Liver (tissue), 3 donors: ENCODE measurements around the gene POLN.

Source experiments
- FOXA1 ChIP-seq: IDR thresholded peaks from 2 replicates; pipeline ENCODE4 v1.6.1; 2016; ENCODE audit warnings: antibody characterized with exemption
- GABPA ChIP-seq, 2 donors: IDR thresholded peaks in 1 of 2; conservative IDR thresholded peaks in 1 of 2; 2 replicates each; pipeline ENCODE4 v1.6.1; 2016; ENCODE audit warnings: antibody characterized with exemption in 2 of 2, mild to moderate bottlenecking in 1 of 2, moderate library complexity in 1 of 2
- HNF4A ChIP-seq, 2 donors: conservative IDR thresholded peaks; 2 replicates each; pipeline ENCODE4 v1.6.1; 2016; ENCODE audit warnings: antibody characterized with exemption in 2 of 2, mild to moderate bottlenecking in 2 of 2
- HNF4G ChIP-seq: IDR thresholded peaks from 2 replicates; pipeline ENCODE4 v1.6.1; 2016; ENCODE audit warnings: antibody characterized with exemption
- JUND ChIP-seq, 2 donors: IDR thresholded peaks; 2 replicates each; pipeline ENCODE4 v1.6.1; 2016; ENCODE audit warnings: antibody characterized with exemption in 2 of 2
- NR2F2 ChIP-seq: IDR thresholded peaks from 2 replicates; pipeline ENCODE4 v1.6.1; 2016; ENCODE audit warnings: antibody characterized with exemption
- RAD21 ChIP-seq, 2 donors: IDR thresholded peaks; 2 replicates each; pipeline ENCODE4 v1.6.1; 2016; ENCODE audit warnings: antibody characterized with exemption in 2 of 2, mild to moderate bottlenecking in 2 of 2
- REST ChIP-seq: IDR thresholded peaks from 2 replicates; pipeline ENCODE4 v1.6.1; 2016; ENCODE audit warnings: antibody characterized with exemption, mild to moderate bottlenecking
- SP1 ChIP-seq: IDR thresholded peaks from 2 replicates; pipeline ENCODE4 v1.6.1; 2018; ENCODE audit warnings: antibody characterized with exemption, mild to moderate bottlenecking
- TAF1 ChIP-seq: conservative IDR thresholded peaks from 2 replicates; pipeline ENCODE4 v1.6.1; 2016; ENCODE audit warnings: antibody characterized with exemption, mild to moderate bottlenecking
- ZBTB33 ChIP-seq: IDR thresholded peaks from 2 replicates; pipeline ENCODE4 v1.6.1; 2016; ENCODE audit warnings: antibody characterized with exemption
- TF ChIP-seq, protein P1 (sequence below): IDR thresholded peaks from 2 replicates; pipeline ENCODE4 v1.6.1; 2016; ENCODE audit warnings: antibody characterized with exemption
- TF ChIP-seq, protein P2 (sequence below): fragments of 150-350 bp; IDR thresholded peaks from 2 replicates; pipeline ENCODE4 v1.5.1; 2017; ENCODE audit warnings: improper control_type of control experiment, low read depth, low read length; ENCODE audit not compliant: missing input control
- TF ChIP-seq, protein P3 (sequence below): IDR thresholded peaks from 2 replicates; pipeline ENCODE4 v1.6.1; 2016; ENCODE audit warnings: antibody characterized with exemption
- donor health status: healthy.
- donor health status: healthy.

DNA sequence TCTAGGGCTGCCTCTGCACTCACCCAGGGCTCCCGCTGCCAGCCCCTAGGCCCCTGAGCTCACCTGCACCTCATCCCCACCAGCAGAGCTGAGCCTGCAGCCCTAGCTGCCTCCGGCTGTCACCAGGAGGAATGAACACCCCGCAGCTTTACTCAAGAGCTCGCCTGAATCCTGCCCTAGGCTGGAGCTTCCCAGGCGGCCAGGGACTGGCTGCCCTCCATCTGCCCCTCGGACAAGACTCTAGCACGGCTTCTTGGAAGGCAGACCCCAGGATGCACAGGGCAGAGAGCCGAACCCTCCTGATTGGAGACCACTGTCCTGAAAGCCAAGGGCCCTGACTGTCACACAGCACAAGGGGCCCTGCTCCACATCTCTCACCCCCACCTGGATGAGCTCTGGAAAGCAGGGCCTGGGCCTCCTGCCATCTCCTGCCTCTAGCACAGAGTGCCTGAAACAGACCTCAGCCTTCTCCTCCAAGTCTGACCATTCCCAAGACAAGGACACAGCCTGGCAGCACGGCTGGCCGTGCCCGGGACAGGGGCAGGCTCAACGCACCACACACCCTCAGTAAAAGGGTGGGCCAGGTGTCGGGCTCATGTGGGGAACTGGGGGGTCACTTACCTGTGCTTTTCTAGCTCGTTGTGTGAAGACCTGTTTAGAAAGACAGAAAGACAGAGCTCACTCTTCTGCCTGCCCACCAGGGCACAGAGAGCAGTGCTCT lies 15.6 kb upstream of the POLN start:
- TF ChIP-seq, protein P1, sequence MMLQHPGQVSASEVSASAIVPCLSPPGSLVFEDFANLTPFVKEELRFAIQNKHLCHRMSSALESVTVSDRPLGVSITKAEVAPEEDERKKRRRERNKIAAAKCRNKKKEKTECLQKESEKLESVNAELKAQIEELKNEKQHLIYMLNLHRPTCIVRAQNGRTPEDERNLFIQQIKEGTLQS: no peak
- TF ChIP-seq, protein P2, sequence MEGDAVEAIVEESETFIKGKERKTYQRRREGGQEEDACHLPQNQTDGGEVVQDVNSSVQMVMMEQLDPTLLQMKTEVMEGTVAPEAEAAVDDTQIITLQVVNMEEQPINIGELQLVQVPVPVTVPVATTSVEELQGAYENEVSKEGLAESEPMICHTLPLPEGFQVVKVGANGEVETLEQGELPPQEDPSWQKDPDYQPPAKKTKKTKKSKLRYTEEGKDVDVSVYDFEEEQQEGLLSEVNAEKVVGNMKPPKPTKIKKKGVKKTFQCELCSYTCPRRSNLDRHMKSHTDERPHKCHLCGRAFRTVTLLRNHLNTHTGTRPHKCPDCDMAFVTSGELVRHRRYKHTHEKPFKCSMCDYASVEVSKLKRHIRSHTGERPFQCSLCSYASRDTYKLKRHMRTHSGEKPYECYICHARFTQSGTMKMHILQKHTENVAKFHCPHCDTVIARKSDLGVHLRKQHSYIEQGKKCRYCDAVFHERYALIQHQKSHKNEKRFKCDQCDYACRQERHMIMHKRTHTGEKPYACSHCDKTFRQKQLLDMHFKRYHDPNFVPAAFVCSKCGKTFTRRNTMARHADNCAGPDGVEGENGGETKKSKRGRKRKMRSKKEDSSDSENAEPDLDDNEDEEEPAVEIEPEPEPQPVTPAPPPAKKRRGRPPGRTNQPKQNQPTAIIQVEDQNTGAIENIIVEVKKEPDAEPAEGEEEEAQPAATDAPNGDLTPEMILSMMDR: no peak
- no peak for TF ChIP-seq TAF1
- TF ChIP-seq SP1: no peak
- TF ChIP-seq RAD21 (IDR thresholded peaks at IDR 0.05): no peak
- no peak for TF ChIP-seq FOXA1
- no peak for TF ChIP-seq HNF4A (conservative IDR thresholded peaks at IDR 0.05)
- TF ChIP-seq, protein P3, sequence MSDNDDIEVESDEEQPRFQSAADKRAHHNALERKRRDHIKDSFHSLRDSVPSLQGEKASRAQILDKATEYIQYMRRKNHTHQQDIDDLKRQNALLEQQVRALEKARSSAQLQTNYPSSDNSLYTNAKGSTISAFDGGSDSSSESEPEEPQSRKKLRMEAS: no peak
- no peak for TF ChIP-seq GABPA (IDR thresholded peaks at IDR 0.05 in 1 of 2, conservative IDR thresholded peaks at IDR 0.05 in 1 of 2)
- TF ChIP-seq ZBTB33: no peak
- no peak for TF ChIP-seq HNF4G
- TF ChIP-seq NR2F2: no peak
- TF ChIP-seq JUND (IDR thresholded peaks at IDR 0.05): no peak
- no peak for TF ChIP-seq REST
